Fibroblast of lung (primary cell): ENCODE data around the gene C2.

Experiments used
- CTCF ChIP-seq, 2 donors: IDR thresholded peaks in 1 of 2; conservative IDR thresholded peaks in 1 of 2; 1 replicate in 1 of 2; 2 replicates in 1 of 2; pipeline ENCODE4 v1.5.1; 2011 to 2012; ENCODE audit warnings: low read length in 2 of 2, control low read depth in 1 of 2, inconsistent platforms in 1 of 2, low read depth in 1 of 2, mild to moderate bottlenecking in 1 of 2
- EZH2 ChIP-seq: IDR thresholded peaks from 2 replicates; pipeline ENCODE4 v1.5.1; 2012; ENCODE audit warnings: low read length, control low read depth, mild to moderate bottlenecking; ENCODE audit errors: missing control alignments

DNA sequence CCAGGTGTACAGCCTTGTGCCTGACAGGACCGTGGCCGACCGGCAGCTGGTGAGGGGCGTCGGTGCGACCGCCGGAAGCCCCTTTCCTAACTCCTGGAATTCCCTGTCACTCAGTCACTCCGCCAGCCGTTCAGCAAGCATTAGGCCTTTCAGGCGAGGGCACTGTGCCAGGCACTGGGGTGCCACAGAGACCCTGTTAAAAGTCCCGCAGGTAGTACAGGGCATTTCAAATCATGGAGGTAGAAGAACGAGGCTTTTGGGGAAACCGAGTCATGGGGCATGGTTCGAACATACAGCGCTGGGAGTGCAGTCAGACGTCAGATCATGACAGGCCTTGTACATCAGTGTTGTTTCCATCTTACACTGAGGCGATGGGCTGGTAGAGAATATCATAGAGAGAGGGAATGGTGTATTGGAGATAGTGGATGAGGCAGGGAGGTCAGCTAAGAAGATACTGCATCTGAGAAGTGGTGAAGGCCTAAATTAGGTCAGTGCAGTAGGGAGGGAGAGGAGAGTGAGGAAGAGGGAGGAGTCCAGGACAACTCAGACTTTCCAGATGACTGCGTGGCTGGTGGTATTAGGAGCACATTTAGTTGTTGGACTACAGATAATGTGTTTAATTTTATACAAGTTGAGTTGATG, 45.3 kb downstream of the C2 start:
- no peak for TF ChIP-seq CTCF (conservative IDR thresholded peaks at IDR 0.05 in 1 of 2, IDR thresholded peaks at IDR 0.05 in 1 of 2; ENCODE audit: low read depth in 1 of 2, low read length in 2 of 2)
- no peak for TF ChIP-seq EZH2
